ENCODE measurements around the gene HECA.

GRCh38 chr6:139165324-139165723, 30.4 kb downstream of the HECA start:
- no peak for TF ChIP-seq CTCF (IDR thresholded peaks at IDR 0.05)
- no peak for TF ChIP-seq POLR2AphosphoS5 (IDR thresholded peaks at IDR 0.05)
